ENCODE data around the gene SLA2.

SLA2 gene

GRCh38 chr20:36579996-36580545, 65.9 kb downstream of the SLA2 start:
- in situ Hi-C loops (cut with HindIII; ENCODE audit: low sequenced_read_pairs): no loop called here
- no peak for TF ChIP-seq CTCF (IDR thresholded peaks at IDR 0.05; ENCODE audit: low read depth, low read length, missing control alignments)
- peak; percentile 41 for DNase-seq (ENCODE audit: low read depth)
- H3K4me3 ChIP-seq (ENCODE audit: low read depth, low read length): no peak overlapping the region

GRCh38 chr20:36578356-36579041, 67.5 kb downstream of the SLA2 start:
- in situ Hi-C loops (cut with HindIII; ENCODE audit: low sequenced_read_pairs): no loop called here
- no peak overlapping the region for H3K4me3 ChIP-seq (ENCODE audit: low read depth, low read length)
- DNase-seq (ENCODE audit: low read depth): no peak
- no peak for TF ChIP-seq CTCF (IDR thresholded peaks at IDR 0.05; ENCODE audit: low read depth, low read length, missing control alignments)

GRCh38 chr20:36576081-36576445, 69.9 kb downstream of the SLA2 start:
- H3K4me3 ChIP-seq (ENCODE audit: low read depth, low read length): no peak overlapping the region
- TF ChIP-seq CTCF (IDR thresholded peaks at IDR 0.05; ENCODE audit: low read depth, low read length, missing control alignments): no peak
- DNase-seq (ENCODE audit: low read depth): no peak
- in situ Hi-C loops (cut with HindIII; ENCODE audit: low sequenced_read_pairs): no loop called here

GRCh38 chr20:36574366-36575135, 71.4 kb downstream of the SLA2 start:
- DNase-seq (ENCODE audit: low read depth): no peak
- peak overlapping the region; percentile 82 for H3K4me3 ChIP-seq (ENCODE audit: low read depth, low read length)
- in situ Hi-C loops (cut with HindIII; ENCODE audit: low sequenced_read_pairs): loop anchor here (25.0 kb wide), 1 partner anchor 188 kb away; the partner anchor contains the start of gene DSN1
- no peak for TF ChIP-seq CTCF (IDR thresholded peaks at IDR 0.05; ENCODE audit: low read depth, low read length, missing control alignments)

- H3K4me3 ChIP-seq (ENCODE audit: low read depth, low read length): peak overlapping the region; percentile 82
- DNase-seq (ENCODE audit: low read depth): no peak
- TF ChIP-seq CTCF (IDR thresholded peaks at IDR 0.05; ENCODE audit: low read depth, low read length, missing control alignments): no peak
- in situ Hi-C loops (cut with HindIII; ENCODE audit: low sequenced_read_pairs): loop anchor here (25.0 kb wide), 1 partner anchor 188 kb away; the partner anchor contains the start of gene DSN1
Observed at GRCh38 chr20:36573798-36574365, 72.1 kb downstream of the SLA2 start.

- in situ Hi-C loops (cut with HindIII; ENCODE audit: low sequenced_read_pairs): loop anchor here (25.0 kb wide), 1 partner anchor 189 kb away; the partner anchor contains the start of gene DSN1
- no peak for TF ChIP-seq CTCF (IDR thresholded peaks at IDR 0.05; ENCODE audit: low read depth, low read length, missing control alignments)
- peak within 1 kb of the TSS; percentile 82 for H3K4me3 ChIP-seq (ENCODE audit: low read depth, low read length)
- DNase-seq (ENCODE audit: low read depth): peak; percentile 33
Observed at GRCh38 chr20:36573103-36573797, 72.7 kb downstream of the SLA2 start, which contains the start of gene TGIF2. Gene TGIF2 (plus strand): TSS chr20:36573597. CDS start chr20:36578775, 5,178 bp downstream.
